Lower leg skin (tissue), 3 donors: ENCODE measurements around the gene CRTC1.

ENCODE experiments used
- CTCF ChIP-seq, 3 donors: fragments of 450-650 bp; IDR thresholded peaks; one replicate each; pipeline ENCODE4 v1.5.1; 2016; ENCODE audit warnings: antibody characterized with exemption in 3 of 3, mild to moderate bottlenecking in 3 of 3, moderate library complexity in 2 of 3
- POLR2A ChIP-seq, 2 donors: fragments of 450-650 bp; IDR thresholded peaks; one replicate each; pipeline ENCODE4 v1.6.1; 2016 to 2017; ENCODE audit warnings: antibody characterized with exemption in 2 of 2, mild to moderate bottlenecking in 1 of 2, moderate library complexity in 1 of 2

- TF ChIP-seq POLR2A (IDR thresholded peaks at IDR 0.05) (no peak), CTCF (IDR thresholded peaks at IDR 0.05) (no peak)
Observed at GRCh38 chr19:18777301-18778075, 94.0 kb downstream of the CRTC1 start.
